GM18907 (cell line): ENCODE measurements around the gene GUK1.

Experiments used
- ATAC-seq: cut with Tn5 transposase; IDR thresholded peaks from one replicate; pipeline ENCODE4 v1.9.1; 2021; ENCODE audit warnings: mild to moderate bottlenecking, moderate library complexity; ENCODE audit not compliant: unreplicated experiment

GUK1 gene

GRCh38 chr1:228197555-228198147, 57.6 kb downstream of the GUK1 start:
- no peak for ATAC-seq
